DND-41 (cell line): Measurements from ENCODE around the gene PPFIBP2.

Experiments used
- EZH2 ChIP-seq: IDR thresholded peaks from 3 replicates; pipeline ENCODE4 v1.6.1; 2012; ENCODE audit warnings: borderline replicate concordance, low read depth, mild to moderate bottlenecking, moderate library complexity, low read length, inconsistent platforms; ENCODE audit not compliant: severe bottlenecking
- TF ChIP-seq, protein P1 (sequence below): IDR thresholded peaks from 2 replicates; pipeline ENCODE4 v1.5.1; 2012; ENCODE audit warnings: borderline replicate concordance, low read length, moderate library complexity, mild to moderate bottlenecking; ENCODE audit not compliant: poor library complexity, severe bottlenecking; ENCODE audit errors: extremely low read depth

DNA sequence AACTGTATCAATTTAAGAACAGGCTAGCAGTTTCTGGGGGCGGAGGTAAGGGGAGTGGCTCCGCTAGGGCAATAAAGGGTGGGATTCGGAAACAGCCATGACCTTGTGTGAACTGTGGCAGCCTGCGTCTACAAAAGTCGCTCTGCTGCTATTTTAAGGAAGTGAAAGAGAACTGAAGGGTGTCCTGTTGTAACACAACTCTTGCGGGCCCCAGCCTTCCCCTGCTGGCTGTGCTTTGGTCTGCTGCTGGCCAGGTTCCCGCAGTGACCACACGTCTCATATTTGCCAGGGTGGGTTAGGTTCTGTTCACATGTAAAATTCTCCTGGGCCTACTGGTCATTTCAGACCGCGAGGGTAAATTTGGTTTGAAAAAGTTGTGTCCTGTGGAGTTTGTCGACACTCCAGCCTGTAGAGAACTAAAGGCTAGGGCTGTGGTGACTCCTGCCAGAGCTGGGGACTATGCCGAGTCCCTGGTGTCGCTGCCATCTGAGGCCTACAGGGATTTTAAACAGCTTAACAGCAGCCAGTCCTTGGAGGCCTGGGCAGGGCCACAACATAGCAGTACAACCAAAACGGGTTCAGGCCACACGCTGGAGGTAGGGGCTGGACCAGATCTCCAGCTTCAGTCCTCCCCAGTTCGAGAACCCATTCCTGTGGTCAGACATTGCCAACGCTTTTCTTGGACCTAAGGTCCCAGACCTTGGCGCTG, 1.1 kb upstream of the PPFIBP2 start:
- TF ChIP-seq, protein P1, sequence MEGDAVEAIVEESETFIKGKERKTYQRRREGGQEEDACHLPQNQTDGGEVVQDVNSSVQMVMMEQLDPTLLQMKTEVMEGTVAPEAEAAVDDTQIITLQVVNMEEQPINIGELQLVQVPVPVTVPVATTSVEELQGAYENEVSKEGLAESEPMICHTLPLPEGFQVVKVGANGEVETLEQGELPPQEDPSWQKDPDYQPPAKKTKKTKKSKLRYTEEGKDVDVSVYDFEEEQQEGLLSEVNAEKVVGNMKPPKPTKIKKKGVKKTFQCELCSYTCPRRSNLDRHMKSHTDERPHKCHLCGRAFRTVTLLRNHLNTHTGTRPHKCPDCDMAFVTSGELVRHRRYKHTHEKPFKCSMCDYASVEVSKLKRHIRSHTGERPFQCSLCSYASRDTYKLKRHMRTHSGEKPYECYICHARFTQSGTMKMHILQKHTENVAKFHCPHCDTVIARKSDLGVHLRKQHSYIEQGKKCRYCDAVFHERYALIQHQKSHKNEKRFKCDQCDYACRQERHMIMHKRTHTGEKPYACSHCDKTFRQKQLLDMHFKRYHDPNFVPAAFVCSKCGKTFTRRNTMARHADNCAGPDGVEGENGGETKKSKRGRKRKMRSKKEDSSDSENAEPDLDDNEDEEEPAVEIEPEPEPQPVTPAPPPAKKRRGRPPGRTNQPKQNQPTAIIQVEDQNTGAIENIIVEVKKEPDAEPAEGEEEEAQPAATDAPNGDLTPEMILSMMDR: no peak
- TF ChIP-seq EZH2: no peak
